GM21576 (cell line): ENCODE results near the gene PPP1R13B.

Experiments used
- ATAC-seq: cut with Tn5 transposase; IDR thresholded peaks from one replicate; pipeline ENCODE4 v1.9.1; 2021; ENCODE audit warnings: mild to moderate bottlenecking, moderate library complexity; ENCODE audit not compliant: unreplicated experiment

The PPP1R13B gene

DNA sequence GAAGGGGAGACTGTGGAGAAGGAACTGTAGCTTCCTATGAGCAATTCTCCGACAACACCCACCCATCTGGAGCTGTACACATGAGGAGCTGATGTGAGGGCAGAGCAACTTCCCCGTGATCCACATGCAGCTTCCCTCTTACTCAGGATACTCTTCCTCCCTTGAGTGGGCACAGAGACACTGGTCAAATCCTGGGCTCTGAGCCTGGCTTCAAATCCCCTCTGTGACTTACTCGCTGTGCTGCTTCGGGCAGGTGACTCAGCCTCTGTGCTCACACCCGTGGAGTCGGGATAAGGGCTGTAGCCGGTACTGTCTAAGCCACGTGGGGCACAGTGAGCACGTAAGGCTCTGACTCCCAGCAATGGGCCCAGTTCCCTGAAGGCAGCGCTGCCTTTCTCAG lies 100.7 kb downstream of the PPP1R13B start:
- ATAC-seq, result no peak

GRCh38 chr14:103745424-103745823 lies 102.0 kb downstream of the PPP1R13B start:
- no peak for ATAC-seq

DNA sequence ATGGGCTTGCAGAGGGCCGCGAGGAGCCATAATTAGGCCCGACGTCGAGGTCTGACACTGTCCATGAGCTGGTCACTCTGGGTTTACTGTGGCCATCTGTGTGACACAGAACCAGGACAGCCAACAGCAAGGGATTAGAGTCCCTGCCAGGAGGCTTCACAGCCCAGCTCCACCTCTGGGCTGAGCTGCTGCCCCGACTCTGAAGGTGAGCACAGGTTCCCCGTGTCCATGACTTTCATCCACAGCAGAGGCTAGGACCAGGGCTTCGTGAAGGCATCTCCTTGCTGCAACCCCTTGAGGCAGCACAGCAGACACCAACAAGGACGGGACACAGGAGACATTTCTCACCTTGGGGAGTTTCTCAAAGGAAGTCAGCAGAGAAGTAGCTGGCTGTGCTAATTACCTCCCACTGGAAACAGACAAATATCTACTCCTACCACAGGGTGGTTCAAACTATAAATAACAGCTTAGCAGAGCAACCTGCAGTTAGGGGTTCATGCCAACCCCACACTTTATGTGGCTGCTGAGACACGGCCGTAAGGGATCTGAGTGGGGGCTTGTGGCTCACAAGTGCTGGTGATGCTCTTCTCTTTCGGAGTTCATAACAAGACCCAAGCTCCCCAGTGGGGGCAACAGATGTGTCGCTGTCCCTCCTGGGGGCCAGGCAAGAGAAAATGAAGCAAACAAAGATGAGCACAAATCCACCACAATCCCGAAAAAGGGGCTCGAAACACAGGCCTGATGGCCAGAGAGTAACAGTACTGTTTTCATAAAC lies 102.6 kb downstream of the PPP1R13B start:
- ATAC-seq, result no peak

- no peak for ATAC-seq
Observed at GRCh38 chr14:103743691-103744090, 103.7 kb downstream of the PPP1R13B start.

DNA sequence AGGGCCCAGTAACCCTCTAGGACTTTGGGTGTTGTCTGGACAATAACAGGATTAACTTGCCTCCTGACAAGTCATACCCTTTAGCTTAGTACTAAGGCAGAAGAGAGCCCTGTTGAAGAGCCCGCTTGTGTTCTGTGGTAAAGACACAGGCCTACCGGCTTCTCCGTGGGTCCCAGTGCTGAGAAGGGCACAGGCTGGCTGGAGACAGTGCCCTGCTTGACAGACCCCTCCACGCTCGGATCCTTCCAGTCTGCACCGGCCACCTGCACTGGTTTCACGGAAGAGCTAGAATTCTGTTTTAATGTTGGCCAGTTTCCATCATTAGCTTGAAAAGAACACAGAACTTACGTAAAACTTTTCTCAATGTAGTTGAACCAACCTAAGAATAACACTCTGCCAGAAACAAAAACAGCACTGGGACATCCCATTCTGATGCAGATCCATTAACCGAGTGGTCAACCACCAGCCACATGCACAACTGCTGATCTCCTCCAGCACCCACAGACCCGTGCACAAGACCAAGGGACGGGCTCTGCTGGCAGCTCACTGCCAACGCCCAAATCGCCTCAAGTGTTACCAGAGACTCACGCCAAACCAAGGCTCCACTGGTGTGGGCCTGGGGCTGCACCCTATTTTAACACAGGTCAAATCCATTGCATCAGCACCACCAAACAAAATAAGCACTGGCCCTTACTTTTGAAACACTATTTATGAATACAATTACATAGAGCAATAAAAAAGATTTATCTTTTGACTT lies 104.7 kb downstream of the PPP1R13B start:
- no peak for ATAC-seq

- no peak for ATAC-seq
Observed at GRCh38 chr14:103741876-103742275, 105.5 kb downstream of the PPP1R13B start.

DNA sequence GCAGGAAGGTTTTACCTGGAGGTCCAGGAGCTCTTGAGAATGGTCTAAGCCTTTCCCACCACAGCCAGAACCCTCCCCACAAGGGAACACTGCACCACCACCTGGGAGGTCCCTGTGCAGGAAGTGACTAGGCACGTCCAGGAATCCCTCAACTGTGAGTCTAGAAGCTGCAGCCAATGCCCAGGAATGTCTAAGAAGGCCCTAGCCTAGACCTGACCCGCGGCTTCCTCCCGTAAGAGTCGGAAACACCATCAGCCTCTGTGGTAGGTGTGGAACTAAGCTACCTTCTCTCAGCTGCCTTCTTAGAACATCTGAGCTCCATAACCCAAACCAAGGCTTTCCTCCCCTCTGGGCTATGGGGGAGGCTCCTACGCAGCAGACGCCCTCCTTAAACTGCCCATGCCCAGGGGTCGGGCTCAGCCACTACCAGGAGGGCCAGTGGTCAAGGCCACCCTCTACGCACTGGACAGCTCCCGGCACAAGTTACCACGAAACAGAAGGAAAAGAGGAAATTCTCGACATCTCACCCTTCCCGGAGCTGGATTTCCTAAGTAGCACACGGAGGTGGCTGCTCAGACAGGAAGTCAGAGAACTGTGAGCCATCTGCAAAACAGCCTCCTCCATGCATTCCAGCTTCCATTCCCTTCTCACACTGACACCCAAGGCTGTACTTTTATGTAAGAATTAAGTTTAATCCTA lies 106.2 kb downstream of the PPP1R13B start:
- ATAC-seq, result no peak

GRCh38 chr14:103739793-103740501 lies 107.4 kb downstream of the PPP1R13B start:
- ATAC-seq, result no peak

DNA sequence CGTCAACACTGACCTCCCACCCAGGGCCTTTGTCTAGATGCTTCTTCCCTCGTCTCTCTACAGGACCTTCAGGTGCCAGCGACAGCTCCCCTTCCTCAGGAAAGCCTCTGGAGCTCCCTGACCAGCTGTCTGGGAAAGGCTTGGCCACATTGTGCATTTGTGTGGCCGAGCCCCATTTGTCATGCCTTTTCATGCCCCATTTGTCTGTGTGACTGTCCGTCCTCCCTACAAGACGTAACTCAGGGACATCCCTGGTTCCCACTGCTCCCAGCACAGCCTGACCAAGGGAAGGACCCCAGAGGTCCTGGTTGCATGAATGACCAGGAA lies 107.9 kb downstream of the PPP1R13B start:
- ATAC-seq, result no peak

- no peak for ATAC-seq
Observed at GRCh38 chr14:103738701-103739451, 108.5 kb downstream of the PPP1R13B start.

DNA sequence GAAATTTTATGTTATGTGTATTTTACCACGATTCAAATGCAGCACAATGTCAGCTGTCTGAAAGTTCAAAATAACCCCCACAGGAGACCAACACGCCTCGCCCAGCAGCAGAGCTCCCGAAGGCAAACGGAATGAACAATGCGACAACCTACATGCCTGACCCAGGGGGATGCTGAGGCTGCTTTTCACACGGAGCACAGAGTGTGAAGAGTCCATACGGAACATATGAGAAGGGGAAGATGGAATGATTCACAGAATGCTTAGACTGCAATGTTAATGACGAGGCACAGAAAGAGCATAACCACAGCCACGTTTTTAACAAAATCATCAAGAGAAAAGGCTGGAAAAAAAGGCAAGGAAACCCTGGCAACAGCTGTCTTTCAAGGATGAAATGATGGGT lies 109.2 kb downstream of the PPP1R13B start:
- ATAC-seq, result no peak

- no peak for ATAC-seq
Observed at GRCh38 chr14:103737432-103738045, 109.8 kb downstream of the PPP1R13B start.

GRCh38 chr14:103736546-103737431 lies 110.6 kb downstream of the PPP1R13B start:
- no peak for ATAC-seq

GRCh38 chr14:103735815-103736545 lies 111.4 kb downstream of the PPP1R13B start:
- no peak for ATAC-seq

GRCh38 chr14:103735439-103735814 lies 111.9 kb downstream of the PPP1R13B start:
- no peak for ATAC-seq

DNA sequence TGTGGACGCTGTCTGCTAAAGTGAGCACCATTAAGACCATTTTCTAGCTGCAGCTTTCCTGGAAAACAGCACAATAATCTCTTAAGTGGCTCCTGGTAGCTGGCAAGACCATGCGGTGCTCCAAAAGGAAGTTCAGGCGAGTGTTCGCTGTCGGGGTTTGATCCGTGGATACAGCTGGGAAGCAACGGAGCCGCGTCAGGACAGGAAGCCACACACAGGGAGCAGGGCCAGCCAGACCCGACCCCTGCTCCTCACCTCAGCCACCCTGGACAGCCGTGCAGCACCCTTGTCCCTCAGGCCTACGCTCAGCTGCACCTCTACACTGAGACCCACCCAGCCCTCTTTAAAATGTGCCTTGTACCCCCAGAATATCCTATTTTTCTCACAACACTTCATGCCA lies 112.4 kb downstream of the PPP1R13B start:
- no peak for ATAC-seq

DNA sequence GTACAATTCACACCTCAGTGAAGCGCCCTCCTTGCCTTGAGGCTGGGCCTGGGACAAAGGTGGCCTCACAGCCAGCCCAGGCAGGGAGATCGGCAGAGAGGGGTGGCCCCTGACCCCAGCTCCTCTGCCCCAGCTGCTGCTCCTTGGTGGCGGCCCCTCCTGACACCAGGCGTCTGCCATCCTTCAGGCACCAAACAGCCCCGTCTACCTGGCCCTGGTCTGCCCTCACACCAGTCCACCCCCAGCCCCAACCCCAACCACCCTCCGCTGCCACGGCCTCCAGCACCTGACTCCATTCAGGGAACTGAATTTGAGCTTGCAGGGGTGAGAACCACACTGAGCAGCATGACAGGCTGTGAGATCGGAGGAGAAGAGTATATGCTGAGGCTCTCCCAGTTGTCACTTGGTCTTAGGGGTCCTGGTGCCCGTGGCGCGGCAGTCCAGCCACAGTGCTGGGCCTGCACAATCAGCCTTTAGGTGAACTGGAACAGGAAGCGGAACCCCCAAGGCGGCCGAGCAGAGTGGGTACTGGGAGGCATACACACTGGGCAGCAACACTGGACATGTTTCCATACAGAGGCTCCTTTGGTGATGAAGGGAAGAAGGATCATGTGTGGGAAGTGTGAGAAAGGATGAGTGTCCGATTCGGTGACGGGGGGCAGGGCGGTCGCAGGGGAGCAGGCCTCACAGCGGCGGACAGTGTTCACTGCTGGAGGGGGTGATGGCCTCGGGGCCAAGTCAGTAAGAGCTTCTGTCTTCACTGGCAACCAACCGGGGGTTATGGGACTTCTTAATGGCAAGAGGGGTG lies 113.1 kb downstream of the PPP1R13B start:
- no peak for ATAC-seq

DNA sequence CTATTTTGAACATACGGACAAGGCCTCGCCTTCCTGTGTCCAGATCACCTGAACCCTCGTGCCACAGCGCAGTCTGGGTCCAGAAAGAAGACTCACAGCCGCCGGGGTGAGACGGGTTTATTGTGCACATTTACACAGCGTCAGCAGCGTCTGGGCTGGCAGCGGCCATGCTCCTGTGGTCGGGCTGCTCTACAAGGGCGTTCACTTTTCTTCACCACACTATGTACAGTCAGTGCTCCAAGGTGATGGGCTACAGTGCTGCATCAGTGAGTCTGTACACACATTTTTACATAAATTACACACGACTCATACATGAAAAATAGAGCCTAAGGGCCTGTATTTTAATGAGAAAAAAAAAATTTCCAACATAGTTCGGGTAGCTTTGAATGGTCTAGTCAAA lies 113.7 kb downstream of the PPP1R13B start:
- ATAC-seq, result no peak
